ENCODE results near the gene ZNF84. TPM values are rescaled to one million over a fixed set of nuclear protein-coding genes. Genes with fewer than 3 reads are reported as not detected.
A peak's percentile ranks its signal among the peaks of the same experiment; 100 is the strongest.

ZNF84 gene
- 28.3 TPM for polyA plus RNA-seq (ENCODE audit: insufficient read length)

GRCh38 chr12:133037207-133038005 is at the start of gene ZNF84:
Gene ZNF84 (plus strand): TSS chr12:133037509. CDS start chr12:133041468, 3,959 bp downstream.
- peak; percentile 98 for DNase-seq

GRCh38 chr12:132998741-132999140 is 38.6 kb upstream of the ZNF84 start:
- no peak for DNase-seq

GRCh38 chr12:133010657-133011297 is 26.5 kb upstream of the ZNF84 start:
- DNase-seq = no peak

GRCh38 chr12:133023566-133023965 is 13.7 kb upstream of the ZNF84 start:
- DNase-seq = no peak

GRCh38 chr12:133026996-133027395 is 10.3 kb upstream of the ZNF84 start:
- no peak for DNase-seq

GRCh38 chr12:133038118-133038709 is 905 bp downstream of the ZNF84 start:
- no peak for DNase-seq

GRCh38 chr12:133046698-133047097 is 9.4 kb downstream of the ZNF84 start:
- DNase-seq = no peak

GRCh38 chr12:133057446-133057845 is 20.1 kb downstream of the ZNF84 start:
- no peak for DNase-seq

- no peak for DNase-seq
Measured at GRCh38 chr12:133058203-133059113, 21.1 kb downstream of the ZNF84 start.

GRCh38 chr12:133061954-133062353 is 24.6 kb downstream of the ZNF84 start:
- DNase-seq = no peak

GRCh38 chr12:133063556-133063955 is 26.2 kb downstream of the ZNF84 start:
- no peak for DNase-seq

GRCh38 chr12:133073836-133074235 is 36.5 kb downstream of the ZNF84 start:
- no peak for DNase-seq

GRCh38 chr12:133080026-133080367 is 42.7 kb downstream of the ZNF84 start:
- DNase-seq = peak; percentile 99

GRCh38 chr12:133080368-133081158 is 43.3 kb downstream of the ZNF84 start, which contains the start of gene ZNF140:
Gene ZNF140 (plus strand): TSS chr12:133080923. CDS start chr12:133081321, 398 bp downstream.
- DNase-seq = peak; percentile 98

GRCh38 chr12:133081159-133081780 is 44.0 kb downstream of the ZNF84 start:
- DNase-seq = peak; percentile 11

GRCh38 chr12:133083345-133083744 is 46.0 kb downstream of the ZNF84 start:
- DNase-seq = no peak

- DNase-seq = no peak
Measured at GRCh38 chr12:133105620-133106019, 68.3 kb downstream of the ZNF84 start.

- no peak for DNase-seq
Measured at GRCh38 chr12:133106253-133106652, 68.9 kb downstream of the ZNF84 start.

- DNase-seq = no peak
Measured at GRCh38 chr12:133107121-133107520, 69.8 kb downstream of the ZNF84 start.

GRCh38 chr12:133108150-133108549 is 70.8 kb downstream of the ZNF84 start:
- DNase-seq = no peak

All from hindlimb muscle (tissue), 1 donor.